K562 (cell line): ENCODE data around the gene FKBP9. TPM values are rescaled to one million over a fixed set of nuclear protein-coding genes. Genes with fewer than 3 reads are reported as not detected.
"Not testable (repeated sequence)": the region's sequence is repeated elsewhere in the genome, so short reads cannot be mapped to it uniquely, and the experiment has no call there.

Experiments used
- ATAC-seq: fragments of 200-7000 bp; cut with Tn5 transposase; 3 replicates; pipeline ENCODE4 v1.9.1; 2020; ENCODE audit warnings: moderate library complexity
- BruUV-seq: library from RNA; stranded (reverse); fragments of 400-500 nt; replicated peaks from 2 replicates; lab custom pipeline; 2021; lab: Mats Ljungman, UMichigan
- CTCF ChIA-PET: fragments of 300-600 bp; formaldehyde crosslinking; extraction: SDS; loops from one replicate; lab custom pipeline; 2021; ENCODE audit warnings: low intra/inter-chr PET ratio; lab: Yijun Ruan, JAX
- POLR2A ChIA-PET: fragments of 300-600, 350-650 bp; sonication (Branson Sonifier 250); formaldehyde crosslinking; extraction: SDS; loops from one replicate; lab custom pipeline; 2021; ENCODE audit warnings: antibody characterized with exemption, inconsistent platforms; lab: Yijun Ruan, JAX
- DNase-seq, 4 experiments: peaks; one replicate each; pipeline versions ENCODE4 v3.0.0 to v3.0.0-alpha.2; 2011 to 2018; ENCODE audit warnings: low spot score in 3 of 4, mixed read lengths in 3 of 4; ENCODE audit errors: extremely low read depth in 1 of 4
- FAIRE-seq: peaks from 2 replicates; lab custom pipeline; 2011; peaks lifted over from hg19 to GRCh38; lab: Jason Lieb, UNC
- H2AFZ ChIP-seq: 2 replicates; pipeline ENCODE4 v1.6.0; 2011; ENCODE audit warnings: low read depth, low read length, control low read depth, inconsistent platforms
- H3K27ac ChIP-seq: fragments of 200-600 bp; 3 replicates; pipeline ENCODE4 v1.8.0; 2011; ENCODE audit warnings: low read depth, mild to moderate bottlenecking, control low read depth, inconsistent platforms, low read length, moderate library complexity, mixed read lengths; ENCODE audit errors: extremely low read depth
- H3K27me3 ChIP-seq, 2 experiments: fragments of 300-600 bp in 1 of 2; 2 replicates in 1 of 2; 3 replicates in 1 of 2; pipeline versions ENCODE4 v1.6.0 to v1.8.0; 2011; ENCODE audit warnings: inconsistent platforms in 2 of 2, low read length in 2 of 2, mild to moderate bottlenecking in 1 of 2, mixed read lengths in 1 of 2, moderate library complexity in 1 of 2; ENCODE audit not compliant: control insufficient read depth in 2 of 2, insufficient read depth in 2 of 2
- H3K36me3 ChIP-seq: fragments of 300-600 bp; 3 replicates; pipeline ENCODE4 v1.8.0; 2011; ENCODE audit warnings: mild to moderate bottlenecking, low read length, inconsistent platforms; ENCODE audit not compliant: control insufficient read depth, insufficient read depth
- H3K4me1 ChIP-seq, 2 experiments: fragments of 200-600 bp in 1 of 2; replicated peaks in 1 of 2; 2 replicates in 1 of 2; 3 replicates in 1 of 2; pipeline versions ENCODE4 v1.5.1 to v1.8.0; 2011; ENCODE audit warnings: inconsistent platforms in 2 of 2, low read length in 2 of 2, mild to moderate bottlenecking in 1 of 2, mixed read lengths in 1 of 2, moderate library complexity in 1 of 2; ENCODE audit not compliant: control insufficient read depth in 2 of 2, insufficient read depth in 2 of 2
- H3K4me2 ChIP-seq: 2 replicates; pipeline ENCODE4 v1.6.1; 2011; ENCODE audit warnings: low read length, control low read depth, inconsistent platforms, mixed read lengths; ENCODE audit not compliant: insufficient read depth
- H3K4me3 ChIP-seq: fragments of 200-600 bp; sonication (generic), shearing (Covaris generic); 2 replicates; pipeline ENCODE4 v1.5.1; 2016; ENCODE audit warnings: control low read depth, inconsistent platforms
- H3K79me2 ChIP-seq: fragments of 200-600 bp; 3 replicates; pipeline ENCODE4 v1.8.0; 2011; ENCODE audit warnings: low read length, inconsistent platforms; ENCODE audit not compliant: control insufficient read depth, insufficient read depth
- H3K9ac ChIP-seq, 2 experiments: 2 replicates each; pipeline versions ENCODE4 v1.6.0 to v1.6.1; 2011; ENCODE audit warnings: low read depth in 2 of 2, low read length in 2 of 2, control low read depth in 1 of 2, inconsistent platforms in 1 of 2, mild to moderate bottlenecking in 1 of 2, mixed read lengths in 1 of 2; ENCODE audit not compliant: insufficient read depth in 1 of 2
- H3K9me1 ChIP-seq: one replicate; pipeline ENCODE4 v1.6.0; 2011; ENCODE audit warnings: inconsistent platforms, mild to moderate bottlenecking, low read length, moderate library complexity; ENCODE audit not compliant: control insufficient read depth, insufficient read depth
- H3K9me3 ChIP-seq: replicated peaks from 2 replicates; pipeline ENCODE4 v1.5.1; 2011; ENCODE audit warnings: low read depth, low read length, inconsistent platforms; ENCODE audit not compliant: control insufficient read depth, insufficient read depth
- H4K20me1 ChIP-seq: replicated peaks from 2 replicates; pipeline ENCODE4 v1.6.1; 2011; ENCODE audit warnings: low read length, inconsistent platforms, mixed read lengths; ENCODE audit not compliant: control insufficient read depth, insufficient read depth
- WGBS: fragments of 100-300 bp; shearing (Covaris generic); methylation state at CpG from one replicate; pipeline ENCODE4 v1.1.6; 2016; ENCODE audit warnings: low coverage, mixed read lengths; ENCODE audit not compliant: insufficient coverage; ENCODE audit errors: missing lambda C conversion rate; 5-methylcytosine and 5-hydroxymethylcytosine counted together
- in situ Hi-C: fragments of 300-500 bp; cut with MboI; formaldehyde crosslinking; loops from 4 replicates; pipeline ENCODE4 v1.15.0; 2018; ENCODE audit warnings: inconsistent platforms, mixed read lengths
- intact Hi-C: fragments of 100-400 bp; cut with micrococcal nuclease; formaldehyde crosslinking; loops from 2 replicates; pipeline ENCODE4 v1.14.2; 2022
- polyA plus RNA-seq, 8 experiments: library from polyadenylated mRNA; depleted of rRNA in 4 of 8; stranded (reverse) in 5 of 8; unstranded in 3 of 8; fragments of >200 nt; fragmentation: Nextera tagmentation in 2 of 8; fragmentation: Illumina TruSeq in 1 of 8; extraction: Ambion mirVana in 2 of 8; extraction: Trizol in 1 of 8; gene quantifications; 2 replicates each; pipeline versions ENCODE4 v1.2.1 to v1.2.3, GENCODE V29; 2011 to 2014; ENCODE audit warnings: inconsistent platforms in 1 of 8, missing spikeins in 1 of 8
- total RNA-seq, 7 experiments: library from RNA; depleted of rRNA in 6 of 7; stranded (reverse); fragments of >200 nt in 6 of 7; fragmentation: Illumina TruSeq in 2 of 7; extraction: Trizol in 2 of 7; gene quantifications; 2 replicates each; pipeline versions ENCODE4 v1.2.1 to v1.2.3, GENCODE V29; 2011 to 2021; ENCODE audit warnings: low replicate concordance in 1 of 7

Gene FKBP9
- total and polyA plus RNA-seq, 9 of the 15 experiments (the other 6 are each of a cell fraction or from before 2014, with no cell fraction given): 5.9 to 23.7 (median 15.8) TPM

- H3K4me3 ChIP-seq, CTCF ChIA-PET, H3K9me1 ChIP-seq, H3K27me3 ChIP-seq, H3K9me3 ChIP-seq, H3K79me2 ChIP-seq, ATAC-seq, H3K9ac ChIP-seq, H3K4me2 ChIP-seq, H3K36me3 ChIP-seq, FAIRE-seq, intact Hi-C loops, H3K27ac ChIP-seq, POLR2A ChIA-PET, H2AFZ ChIP-seq, in situ Hi-C loops, H3K4me1 ChIP-seq, H4K20me1 ChIP-seq, DNase-seq, BruUV-seq: not testable (repeated sequence)
- WGBS: 41% methylated on average over 3 of the region's 4 CpGs
These were observed 42.1 kb downstream of the FKBP9 start for GRCh38 chr7:32999380-32999779.

DNA sequence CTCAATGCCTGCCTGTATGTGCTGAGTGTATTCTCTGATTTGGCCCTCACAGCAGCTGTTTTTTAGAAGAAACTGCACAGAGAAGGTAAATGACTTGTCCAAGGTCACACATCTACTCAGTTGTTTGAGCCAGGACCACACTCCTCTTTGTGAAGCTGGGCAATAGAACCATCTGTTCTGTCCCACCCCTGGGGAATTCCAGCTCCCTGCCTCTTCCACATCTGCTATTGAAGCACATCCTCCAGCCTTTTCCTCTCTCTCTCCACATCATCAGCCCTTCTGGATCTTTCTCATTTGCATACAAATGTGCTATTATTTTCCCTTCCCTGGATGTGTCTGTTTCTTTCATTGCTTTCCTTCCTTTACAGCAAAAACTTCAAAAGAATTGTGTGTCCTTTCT is 45.9 kb downstream of the FKBP9 start:
- ATAC-seq, FAIRE-seq, H3K79me2 ChIP-seq, H4K20me1 ChIP-seq, intact Hi-C loops, H3K27ac ChIP-seq, in situ Hi-C loops, CTCF ChIA-PET, H3K9me1 ChIP-seq, BruUV-seq, H3K4me3 ChIP-seq, H3K4me1 ChIP-seq, H2AFZ ChIP-seq, POLR2A ChIA-PET, H3K36me3 ChIP-seq, H3K27me3 ChIP-seq, DNase-seq, H3K9me3 ChIP-seq, H3K4me2 ChIP-seq, H3K9ac ChIP-seq: not testable (repeated sequence)

DNA sequence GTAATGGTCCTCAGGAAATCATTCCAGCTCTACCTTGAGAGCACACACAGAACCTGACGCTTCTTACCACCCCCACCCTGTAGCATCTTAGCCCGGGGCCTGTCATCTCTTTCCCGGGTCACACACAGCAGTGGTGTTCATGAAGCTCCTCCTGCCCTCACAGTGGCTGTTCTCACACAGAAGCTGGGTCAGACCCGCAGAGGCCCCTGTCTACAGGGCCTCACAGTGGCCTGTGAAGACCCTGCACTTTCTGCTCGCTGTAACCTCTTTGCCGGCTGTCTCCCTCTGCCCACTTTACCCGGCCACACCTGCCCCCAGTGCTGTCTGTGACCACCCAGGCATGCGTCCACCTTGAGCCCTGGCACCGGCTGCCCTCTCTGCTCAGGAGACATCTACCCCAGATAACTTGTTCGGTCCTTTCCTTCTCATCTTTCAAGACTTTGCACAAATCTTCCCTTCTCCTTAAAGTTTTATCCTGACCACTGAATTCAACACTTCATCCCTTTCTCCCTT is 46.9 kb downstream of the FKBP9 start:
- H3K27ac ChIP-seq, BruUV-seq, H3K9me1 ChIP-seq, CTCF ChIA-PET, H3K36me3 ChIP-seq, in situ Hi-C loops, H3K4me3 ChIP-seq, POLR2A ChIA-PET, H4K20me1 ChIP-seq, DNase-seq, H3K79me2 ChIP-seq, H3K27me3 ChIP-seq, ATAC-seq, H3K4me1 ChIP-seq, H3K9me3 ChIP-seq, intact Hi-C loops, H3K9ac ChIP-seq, H2AFZ ChIP-seq, H3K4me2 ChIP-seq, FAIRE-seq: not testable (repeated sequence)
- 64% methylated on average over 7 of the region's 10 CpGs for WGBS

DNA sequence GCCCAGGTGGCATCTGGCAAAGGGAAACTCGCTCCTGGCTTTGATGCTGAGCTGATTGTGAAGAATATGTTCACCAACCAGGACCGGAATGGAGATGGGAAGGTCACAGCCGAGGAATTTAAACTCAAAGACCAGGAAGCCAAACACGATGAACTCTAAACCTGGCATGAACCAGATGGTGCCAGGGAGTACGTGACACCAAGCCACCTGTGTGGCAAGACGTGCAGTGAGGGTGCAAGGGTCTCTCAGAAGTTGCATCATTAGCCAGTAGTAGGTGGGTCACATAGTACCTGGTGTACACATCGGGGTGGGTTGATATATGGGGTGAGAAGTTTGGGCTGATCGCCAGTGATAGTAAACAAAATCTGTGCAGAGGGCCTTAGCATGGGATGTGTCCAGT is 48.0 kb downstream of the FKBP9 start:
- WGBS: 91% methylated on average over 7 of the region's 8 CpGs
- H3K27me3 ChIP-seq, BruUV-seq, in situ Hi-C loops, H3K4me3 ChIP-seq, POLR2A ChIA-PET, H3K4me2 ChIP-seq, H3K36me3 ChIP-seq, DNase-seq, H4K20me1 ChIP-seq, H2AFZ ChIP-seq, H3K4me1 ChIP-seq, H3K9me3 ChIP-seq, H3K9ac ChIP-seq, intact Hi-C loops, H3K9me1 ChIP-seq, ATAC-seq, H3K79me2 ChIP-seq, CTCF ChIA-PET, H3K27ac ChIP-seq: not testable (repeated sequence)
- peak; percentile 29 for FAIRE-seq
